ENCODE results near the gene LOC128125822.

GRCh38 chr6:63584125-63584514, 11.8 kb downstream of the LOC128125822 start:
- TF ChIP-seq EZH2 (IDR thresholded peaks at IDR 0.05; ENCODE audit: low read depth, unreplicated experiment) (no peak), JUNB (IDR thresholded peaks at IDR 0.05; ENCODE audit: unreplicated experiment) (no peak), CTCF (conservative IDR thresholded peaks at IDR 0.05; ENCODE audit: low read depth in 2 of 2) (no peak), REST (IDR thresholded peaks at IDR 0.05; ENCODE audit: unreplicated experiment) (no peak), ZNF462 (CRISPR knock-in tag; IDR thresholded peaks at IDR 0.05) (no peak), EZH2phosphoT487 (IDR thresholded peaks at IDR 0.05; ENCODE audit: unreplicated experiment) (no peak), POLR2AphosphoS5 (IDR thresholded peaks at IDR 0.05; ENCODE audit: low read depth) (no peak), CREB1 (CRISPR knock-in tag; IDR thresholded peaks at IDR 0.05; ENCODE audit: low read depth) (no peak), STAT1 (IDR thresholded peaks at IDR 0.05; ENCODE audit: unreplicated experiment) (no peak), ZNF331 (CRISPR knock-in tag; IDR thresholded peaks at IDR 0.05; ENCODE audit: low read depth) (no peak)

All from GM23338 (cell line).